Measurements from ENCODE around the gene BCKDK. TPM values are rescaled to one million over a fixed set of nuclear protein-coding genes. Genes with fewer than 3 reads are reported as not detected.

Gene BCKDK
- total RNA-seq, 2 donors from 2014 or later: 52.0 to 62.3 TPM

GRCh38 chr16:31073970-31074813, 34.0 kb upstream of the BCKDK start, which contains the start of the genes ZNF646 and ZNF668:
Gene ZNF646, plus strand, starts transcription at chr16:31074422. Its CDS starts 1,903 bp downstream, at chr16:31076325.
Gene ZNF668, minus strand, starts transcription at chr16:31074240. Its CDS starts 9,781 bp downstream, at chr16:31064459.
- Histone ChIP-seq H3K9me3 (no peaks in the 10 kb centered on the region), H3K27ac (peak within 1 kb of the TSS; percentile 92 to 94), H3K4me1 (peaks cover 0 to 27% of the 10 kb centered on the region in 2 donors), H3K27me3 (no peaks in the 10 kb centered on the region), H3K4me3 (peak within 1 kb of the TSS; percentile 96 to 98), H3K36me3 (peaks cover 29% of the 10 kb centered on the region)
- DNase-seq (ENCODE audit: low spot score): peak; percentile 98
- no peak for TF ChIP-seq CTCF (IDR thresholded peaks at IDR 0.05)

- no peak for DNase-seq (ENCODE audit: low spot score)
- Histone ChIP-seq H3K27ac (peak overlapping the region; percentile 92 to 94), H3K4me3 (peak overlapping the region; percentile 96 to 98), H3K4me1 (peaks cover 0 to 27% of the 10 kb centered on the region in 2 donors), H3K9me3 (no peaks in the 10 kb centered on the region), H3K36me3 (peaks cover 35% of the 10 kb centered on the region), H3K27me3 (no peaks in the 10 kb centered on the region)
- no peak for TF ChIP-seq CTCF (IDR thresholded peaks at IDR 0.05)
Observed at GRCh38 chr16:31074814-31075183, 33.4 kb upstream of the BCKDK start.

- no peak for TF ChIP-seq CTCF (IDR thresholded peaks at IDR 0.05)
- Histone ChIP-seq H3K36me3 (peaks cover 50% of the 10 kb centered on the region), H3K27ac (no peak overlapping the region), H3K9me3 (no peaks in the 10 kb centered on the region), H3K27me3 (no peaks in the 10 kb centered on the region), H3K4me1 (peaks cover 0 to 27% of the 10 kb centered on the region in 2 donors), H3K4me3 (no peak overlapping the region)
- DNase-seq (ENCODE audit: low spot score): no peak
Observed at GRCh38 chr16:31076319-31076718, 31.9 kb upstream of the BCKDK start.

- Histone ChIP-seq H3K27me3 (no peaks in the 10 kb centered on the region), H3K36me3 (peaks cover 53% of the 10 kb centered on the region), H3K27ac (no peak overlapping the region), H3K4me1 (peaks cover 0 to 28% of the 10 kb centered on the region in 2 donors), H3K9me3 (no peaks in the 10 kb centered on the region), H3K4me3 (no peak overlapping the region)
- no peak for DNase-seq (ENCODE audit: low spot score)
- no peak for TF ChIP-seq CTCF (IDR thresholded peaks at IDR 0.05)
Observed at GRCh38 chr16:31077024-31077423, 31.2 kb upstream of the BCKDK start.

GRCh38 chr16:31077592-31078396, 30.4 kb upstream of the BCKDK start:
- TF ChIP-seq CTCF (IDR thresholded peaks at IDR 0.05): no peak
- Histone ChIP-seq H3K27ac (no peak overlapping the region), H3K4me1 (peaks cover 0 to 21% of the 10 kb centered on the region in 2 donors), H3K4me3 (no peak overlapping the region), H3K9me3 (no peaks in the 10 kb centered on the region), H3K36me3 (peaks cover 59% of the 10 kb centered on the region), H3K27me3 (no peaks in the 10 kb centered on the region)
- DNase-seq (ENCODE audit: low spot score): no peak
